Measurements from ENCODE around the gene MTA2. TPM values are rescaled to one million over a fixed set of nuclear protein-coding genes. Genes with fewer than 3 reads are reported as not detected.

MTA2 gene
- total and polyA plus RNA-seq, 9 donors: 41.5 to 130 (median 89.8) TPM

GRCh38 chr11:62595124-62595523 lies 6.5 kb downstream of the MTA2 start:
- no peak for DNase-seq
- Histone ChIP-seq H3K4me3 (no peak overlapping the region), H3K9me3 (no peaks in the 10 kb centered on the region), H3K4me1 (ENCODE audit: insufficient read depth) (peaks cover 8% of the 10 kb centered on the region), H3K36me3 (no peaks in the 10 kb centered on the region), H3K27me3 (no peaks in the 10 kb centered on the region), H3K27ac (no peak overlapping the region)
- TF ChIP-seq POLR2A (IDR thresholded peaks at IDR 0.05): no peak
- intact Hi-C loops (cut with DNase I): loop anchor here in 1 of 4 donors (10.0 kb wide), 1 partner anchor 100 kb away; no protein-coding TSS in a partner anchor
- whole genome bisulfite sequencing, 3 donors: 73 to 87% (median 76%) methylated on average over 8 of the region's 8 CpGs

- WGBS, 3 donors: 51 to 58% (median 54%) methylated on average over 13 of the region's 13 CpGs
- intact Hi-C loops (cut with DNase I): loop anchor here in 1 of 4 donors (10.0 kb wide), 1 partner anchor 101 kb away; no protein-coding TSS in a partner anchor
- H3K4me1 ChIP-seq (ENCODE audit: insufficient read depth): peaks cover 3% of the 10 kb centered on the region
- no peak overlapping the region for H3K27ac ChIP-seq
- H3K4me3 ChIP-seq: no peak overlapping the region
- peak; percentile 54 to 81 (median 73) for DNase-seq
- no peaks in the 10 kb centered on the region for H3K9me3 ChIP-seq
- H3K36me3 ChIP-seq: no peaks in the 10 kb centered on the region
- H3K27me3 ChIP-seq: no peaks in the 10 kb centered on the region
- TF ChIP-seq POLR2A (IDR thresholded peaks at IDR 0.05): no peak
- no peak for TF ChIP-seq EP300 (IDR thresholded peaks at IDR 0.05)
- TF ChIP-seq CTCF (IDR thresholded peaks at IDR 0.05): no peak
These were observed 8.1 kb downstream of the MTA2 start for GRCh38 chr11:62593434-62594044.

DNA sequence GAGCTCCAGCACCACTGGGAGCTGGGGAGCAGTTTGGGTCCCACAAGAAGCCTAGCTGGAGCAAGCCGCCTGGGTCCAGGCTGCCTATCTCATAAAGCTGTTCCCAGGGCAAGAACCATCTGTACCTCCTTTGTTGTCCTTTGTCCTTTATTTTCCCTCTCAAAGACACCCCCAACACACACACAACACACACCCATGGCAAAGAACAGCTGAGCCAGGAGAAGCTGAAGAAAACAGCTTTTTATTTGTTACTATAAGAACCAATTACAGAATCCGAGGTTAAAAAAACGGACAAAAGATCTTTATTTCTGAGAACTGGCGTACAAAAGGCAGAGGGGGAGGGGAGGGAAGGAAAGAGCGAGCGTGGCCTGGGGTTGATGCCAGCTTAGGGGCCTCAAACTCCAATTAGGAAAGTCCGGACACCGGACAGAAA lies 8.7 kb downstream of the MTA2 start:
- intact Hi-C loops (cut with DNase I): loop anchor here in 1 of 4 donors (10.0 kb wide), 1 partner anchor 102 kb away; no protein-coding TSS in a partner anchor
- Histone ChIP-seq H3K27ac (no peak overlapping the region), H3K9me3 (no peaks in the 10 kb centered on the region), H3K4me3 (no peak overlapping the region), H3K36me3 (no peaks in the 10 kb centered on the region), H3K27me3 (no peaks in the 10 kb centered on the region), H3K4me1 (ENCODE audit: insufficient read depth) (peaks cover 3% of the 10 kb centered on the region)
- 63 to 73% (median 69%) methylated on average over 8 of the region's 8 CpGs for WGBS, 3 donors
- DNase-seq: peak in 1 of 5 donors; percentile 17
- no peak for TF ChIP-seq CTCF (IDR thresholded peaks at IDR 0.05)
- TF ChIP-seq POLR2A (IDR thresholded peaks at IDR 0.05): no peak
- no peak for TF ChIP-seq EP300 (IDR thresholded peaks at IDR 0.05)

- Histone ChIP-seq H3K27me3 (no peaks in the 10 kb centered on the region), H3K9me3 (no peaks in the 10 kb centered on the region), H3K4me1 (ENCODE audit: insufficient read depth) (peaks cover 3% of the 10 kb centered on the region), H3K4me3 (peak overlapping the region; percentile 86), H3K36me3 (no peaks in the 10 kb centered on the region), H3K27ac (peak overlapping the region; percentile 80 to 88)
- TF ChIP-seq POLR2A (IDR thresholded peaks at IDR 0.05) (no peak), CTCF (IDR thresholded peaks at IDR 0.05) (no peak), EP300 (IDR thresholded peaks at IDR 0.05) (no peak)
- no peak for DNase-seq
- 4 to 8% (median 7%) methylated on average over 17 of the region's 17 CpGs for WGBS, 3 donors
- intact Hi-C loops (cut with DNase I): loop anchor here in 1 of 4 donors (10.0 kb wide), 1 partner anchor 103 kb away; no protein-coding TSS in a partner anchor
These were observed 9.4 kb downstream of the MTA2 start for GRCh38 chr11:62592146-62592815.
